ENCODE data around the gene PPHLN1. TPM values are rescaled to one million over a fixed set of nuclear protein-coding genes. Genes with fewer than 3 reads are reported as not detected.

The PPHLN1 gene
- total and polyA plus RNA-seq, 2 of the 8 experiments (the other 6 are each of a cell fraction or from before 2014, with no cell fraction given): 34.3 to 71.6 TPM

DNA sequence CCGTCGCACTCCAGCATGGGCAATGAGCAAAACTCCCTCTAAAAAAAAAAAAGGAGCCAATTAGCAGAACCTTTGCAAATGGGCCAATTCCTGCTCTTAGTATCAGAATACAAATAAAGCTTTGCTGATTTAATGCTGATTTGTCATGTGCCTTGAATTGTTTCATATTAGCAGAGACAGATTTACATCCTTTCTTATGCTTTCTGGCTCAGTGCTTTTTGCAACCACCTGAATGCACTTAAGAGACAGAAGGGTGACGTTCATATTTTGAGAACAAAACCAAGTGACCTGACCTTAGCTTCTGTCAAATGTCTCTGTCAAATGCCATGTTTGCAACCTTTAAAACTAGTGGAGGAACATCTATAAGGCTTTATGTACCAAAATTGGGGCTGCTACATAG lies 44.1 kb upstream of the PPHLN1 start (continued):
- TF ChIP-seq, protein P1, sequence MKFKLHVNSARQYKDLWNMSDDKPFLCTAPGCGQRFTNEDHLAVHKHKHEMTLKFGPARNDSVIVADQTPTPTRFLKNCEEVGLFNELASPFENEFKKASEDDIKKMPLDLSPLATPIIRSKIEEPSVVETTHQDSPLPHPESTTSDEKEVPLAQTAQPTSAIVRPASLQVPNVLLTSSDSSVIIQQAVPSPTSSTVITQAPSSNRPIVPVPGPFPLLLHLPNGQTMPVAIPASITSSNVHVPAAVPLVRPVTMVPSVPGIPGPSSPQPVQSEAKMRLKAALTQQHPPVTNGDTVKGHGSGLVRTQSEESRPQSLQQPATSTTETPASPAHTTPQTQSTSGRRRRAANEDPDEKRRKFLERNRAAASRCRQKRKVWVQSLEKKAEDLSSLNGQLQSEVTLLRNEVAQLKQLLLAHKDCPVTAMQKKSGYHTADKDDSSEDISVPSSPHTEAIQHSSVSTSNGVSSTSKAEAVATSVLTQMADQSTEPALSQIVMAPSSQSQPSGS (IDR thresholded peaks at IDR 0.05; ENCODE audit: low read length): no peak
- no peak for TF ChIP-seq BCL11A (IDR thresholded peaks at IDR 0.05; ENCODE audit: low read depth in 2 of 2, low read length in 2 of 2)
- no peak for TF ChIP-seq CBX5 (IDR thresholded peaks at IDR 0.05; ENCODE audit: low read depth, low read length)
- TF ChIP-seq EGR1 (IDR thresholded peaks at IDR 0.05; ENCODE audit: borderline replicate concordance, low read depth, low read length): no peak

Data from H1 (cell line).